K562 (cell line): ENCODE data around the gene GSTM1. TPM values are rescaled to one million over a fixed set of nuclear protein-coding genes. Genes with fewer than 3 reads are reported as not detected.

ENCODE experiments used
- ATAC-seq: fragments of 200-7000 bp; cut with Tn5 transposase; 3 replicates; pipeline ENCODE4 v1.9.1; 2020; ENCODE audit warnings: moderate library complexity
- BruUV-seq: library from RNA; stranded (reverse); fragments of 400-500 nt; replicated peaks from 2 replicates; lab custom pipeline; 2021; lab: Mats Ljungman, UMichigan
- CTCF ChIA-PET: fragments of 300-600 bp; formaldehyde crosslinking; extraction: SDS; loops from one replicate; lab custom pipeline; 2021; ENCODE audit warnings: low intra/inter-chr PET ratio; lab: Yijun Ruan, JAX
- POLR2A ChIA-PET: fragments of 300-600, 350-650 bp; sonication (Branson Sonifier 250); formaldehyde crosslinking; extraction: SDS; loops from one replicate; lab custom pipeline; 2021; ENCODE audit warnings: antibody characterized with exemption, inconsistent platforms; lab: Yijun Ruan, JAX
- DNase-seq, 4 experiments: peaks; one replicate each; pipeline versions ENCODE4 v3.0.0 to v3.0.0-alpha.2; 2011 to 2018; ENCODE audit warnings: low spot score in 3 of 4, mixed read lengths in 3 of 4; ENCODE audit errors: extremely low read depth in 1 of 4
- FAIRE-seq: peaks from 2 replicates; lab custom pipeline; 2011; peaks lifted over from hg19 to GRCh38; lab: Jason Lieb, UNC
- H2AFZ ChIP-seq: 2 replicates; pipeline ENCODE4 v1.6.0; 2011; ENCODE audit warnings: low read depth, low read length, control low read depth, inconsistent platforms
- H3K27ac ChIP-seq: fragments of 200-600 bp; 3 replicates; pipeline ENCODE4 v1.8.0; 2011; ENCODE audit warnings: low read depth, mild to moderate bottlenecking, control low read depth, inconsistent platforms, low read length, moderate library complexity, mixed read lengths; ENCODE audit errors: extremely low read depth
- H3K27me3 ChIP-seq, 2 experiments: fragments of 300-600 bp in 1 of 2; 2 replicates in 1 of 2; 3 replicates in 1 of 2; pipeline versions ENCODE4 v1.6.0 to v1.8.0; 2011; ENCODE audit warnings: inconsistent platforms in 2 of 2, low read length in 2 of 2, mild to moderate bottlenecking in 1 of 2, mixed read lengths in 1 of 2, moderate library complexity in 1 of 2; ENCODE audit not compliant: control insufficient read depth in 2 of 2, insufficient read depth in 2 of 2
- H3K36me3 ChIP-seq: fragments of 300-600 bp; 3 replicates; pipeline ENCODE4 v1.8.0; 2011; ENCODE audit warnings: mild to moderate bottlenecking, low read length, inconsistent platforms; ENCODE audit not compliant: control insufficient read depth, insufficient read depth
- H3K4me1 ChIP-seq, 2 experiments: fragments of 200-600 bp in 1 of 2; replicated peaks in 1 of 2; 2 replicates in 1 of 2; 3 replicates in 1 of 2; pipeline versions ENCODE4 v1.5.1 to v1.8.0; 2011; ENCODE audit warnings: inconsistent platforms in 2 of 2, low read length in 2 of 2, mild to moderate bottlenecking in 1 of 2, mixed read lengths in 1 of 2, moderate library complexity in 1 of 2; ENCODE audit not compliant: control insufficient read depth in 2 of 2, insufficient read depth in 2 of 2
- H3K4me2 ChIP-seq: 2 replicates; pipeline ENCODE4 v1.6.1; 2011; ENCODE audit warnings: low read length, control low read depth, inconsistent platforms, mixed read lengths; ENCODE audit not compliant: insufficient read depth
- H3K4me3 ChIP-seq: fragments of 200-600 bp; sonication (generic), shearing (Covaris generic); 2 replicates; pipeline ENCODE4 v1.5.1; 2016; ENCODE audit warnings: control low read depth, inconsistent platforms
- H3K79me2 ChIP-seq: fragments of 200-600 bp; 3 replicates; pipeline ENCODE4 v1.8.0; 2011; ENCODE audit warnings: low read length, inconsistent platforms; ENCODE audit not compliant: control insufficient read depth, insufficient read depth
- H3K9ac ChIP-seq, 2 experiments: 2 replicates each; pipeline versions ENCODE4 v1.6.0 to v1.6.1; 2011; ENCODE audit warnings: low read depth in 2 of 2, low read length in 2 of 2, control low read depth in 1 of 2, inconsistent platforms in 1 of 2, mild to moderate bottlenecking in 1 of 2, mixed read lengths in 1 of 2; ENCODE audit not compliant: insufficient read depth in 1 of 2
- H3K9me1 ChIP-seq: one replicate; pipeline ENCODE4 v1.6.0; 2011; ENCODE audit warnings: inconsistent platforms, mild to moderate bottlenecking, low read length, moderate library complexity; ENCODE audit not compliant: control insufficient read depth, insufficient read depth
- H3K9me3 ChIP-seq: replicated peaks from 2 replicates; pipeline ENCODE4 v1.5.1; 2011; ENCODE audit warnings: low read depth, low read length, inconsistent platforms; ENCODE audit not compliant: control insufficient read depth, insufficient read depth
- H4K20me1 ChIP-seq: replicated peaks from 2 replicates; pipeline ENCODE4 v1.6.1; 2011; ENCODE audit warnings: low read length, inconsistent platforms, mixed read lengths; ENCODE audit not compliant: control insufficient read depth, insufficient read depth
- HDAC2 ChIP-seq: fragments of 450-650 bp; IDR thresholded peaks from 2 replicates; pipeline ENCODE4 v1.6.1; 2016; ENCODE audit warnings: mild to moderate bottlenecking
- KLF10 ChIP-seq: fragments of 250-450 bp; sonication (Bioruptor Pico); IDR thresholded peaks from 2 replicates; pipeline ENCODE4 v1.6.1; 2021; ENCODE audit warnings: matching md5 sums
- L3MBTL2 ChIP-seq: fragments of 450-650 bp; IDR thresholded peaks from 2 replicates; pipeline ENCODE4 v1.6.1; 2016; ENCODE audit warnings: mild to moderate bottlenecking, moderate library complexity
- MED1 ChIP-seq: sonication (generic); formaldehyde crosslinking; IDR thresholded peaks from 2 replicates; pipeline ENCODE4 v1.8.1; 2023; ENCODE audit warnings: missing genetic modification reagents, borderline replicate concordance
- PHF8 ChIP-seq: fragments of 200-600 bp; sonication (generic); IDR thresholded peaks from 2 replicates; pipeline ENCODE4 v1.6.1; 2012; ENCODE audit warnings: mixed run types, mild to moderate bottlenecking, inconsistent platforms, low read length, moderate library complexity, borderline replicate concordance
- PTRF ChIP-seq: fragments of 450-650 bp; IDR thresholded peaks from 2 replicates; pipeline ENCODE4 v1.6.1; 2016; ENCODE audit warnings: mild to moderate bottlenecking, missing genetic modification characterization, missing compliant biosample characterization
- SAFB2 ChIP-seq: fragments of 200-400 bp; formaldehyde crosslinking; IDR thresholded peaks from 2 replicates; pipeline ENCODE4 v1.6.1; 2018; ENCODE audit warnings: borderline replicate concordance, low read length, low read depth, moderate library complexity; ENCODE audit not compliant: severe bottlenecking
- SMARCA4 ChIP-seq: fragments of 450-650 bp; IDR thresholded peaks from 2 replicates; pipeline ENCODE4 v1.6.1; 2016
- TFAM ChIP-seq: fragments of 250-450 bp; sonication (Bioruptor Pico); conservative IDR thresholded peaks from 2 replicates; pipeline ENCODE4 v1.5.0; 2021; ENCODE audit warnings: mild to moderate bottlenecking, moderate library complexity
- ZBTB5 ChIP-seq: fragments of 450-650 bp; IDR thresholded peaks from 2 replicates; pipeline ENCODE4 v1.6.1; 2017; ENCODE audit warnings: antibody characterized with exemption
- ZC3H11A ChIP-seq: IDR thresholded peaks from 2 replicates; pipeline ENCODE4 v1.6.1; 2012; ENCODE audit warnings: low read depth, low read length, improper control_type of control experiment
- ZSCAN29 ChIP-seq: fragments of 450-650 bp; IDR thresholded peaks from 2 replicates; pipeline ENCODE4 v1.6.1; 2017
- WGBS: fragments of 100-300 bp; shearing (Covaris generic); methylation state at CpG from one replicate; pipeline ENCODE4 v1.1.6; 2016; ENCODE audit warnings: low coverage, mixed read lengths; ENCODE audit not compliant: insufficient coverage; ENCODE audit errors: missing lambda C conversion rate; 5-methylcytosine and 5-hydroxymethylcytosine counted together
- in situ Hi-C: fragments of 300-500 bp; cut with MboI; formaldehyde crosslinking; loops from 4 replicates; pipeline ENCODE4 v1.15.0; 2018; ENCODE audit warnings: inconsistent platforms, mixed read lengths
- intact Hi-C: fragments of 100-400 bp; cut with micrococcal nuclease; formaldehyde crosslinking; loops from 2 replicates; pipeline ENCODE4 v1.14.2; 2022
- polyA plus RNA-seq, 8 experiments: library from polyadenylated mRNA; depleted of rRNA in 4 of 8; stranded (reverse) in 5 of 8; unstranded in 3 of 8; fragments of >200 nt; fragmentation: Nextera tagmentation in 2 of 8; fragmentation: Illumina TruSeq in 1 of 8; extraction: Ambion mirVana in 2 of 8; extraction: Trizol in 1 of 8; gene quantifications; 2 replicates each; pipeline versions ENCODE4 v1.2.1 to v1.2.3, GENCODE V29; 2011 to 2014; ENCODE audit warnings: inconsistent platforms in 1 of 8, missing spikeins in 1 of 8
- total RNA-seq, 7 experiments: library from RNA; depleted of rRNA in 6 of 7; stranded (reverse); fragments of >200 nt in 6 of 7; fragmentation: Illumina TruSeq in 2 of 7; extraction: Trizol in 2 of 7; gene quantifications; 2 replicates each; pipeline versions ENCODE4 v1.2.1 to v1.2.3, GENCODE V29; 2011 to 2021; ENCODE audit warnings: low replicate concordance in 1 of 7
- TF ChIP-seq, protein P1 (sequence below): fragments of 250-450 bp; sonication (Bioruptor Pico); IDR thresholded peaks from 2 replicates; pipeline ENCODE4 v1.8.0; 2022; ENCODE audit warnings: moderate library complexity, mild to moderate bottlenecking, inconsistent platforms
- TF ChIP-seq, protein P2 (sequence below): fragments of 250-450 bp; sonication (Bioruptor Pico); IDR thresholded peaks from 2 replicates; pipeline ENCODE4 v1.8.0; 2021; ENCODE audit warnings: mild to moderate bottlenecking, moderate library complexity

The GSTM1 gene
- total and polyA plus RNA-seq, 9 of the 15 experiments (the other 6 are each of a cell fraction or from before 2014, with no cell fraction given), result not detected

DNA sequence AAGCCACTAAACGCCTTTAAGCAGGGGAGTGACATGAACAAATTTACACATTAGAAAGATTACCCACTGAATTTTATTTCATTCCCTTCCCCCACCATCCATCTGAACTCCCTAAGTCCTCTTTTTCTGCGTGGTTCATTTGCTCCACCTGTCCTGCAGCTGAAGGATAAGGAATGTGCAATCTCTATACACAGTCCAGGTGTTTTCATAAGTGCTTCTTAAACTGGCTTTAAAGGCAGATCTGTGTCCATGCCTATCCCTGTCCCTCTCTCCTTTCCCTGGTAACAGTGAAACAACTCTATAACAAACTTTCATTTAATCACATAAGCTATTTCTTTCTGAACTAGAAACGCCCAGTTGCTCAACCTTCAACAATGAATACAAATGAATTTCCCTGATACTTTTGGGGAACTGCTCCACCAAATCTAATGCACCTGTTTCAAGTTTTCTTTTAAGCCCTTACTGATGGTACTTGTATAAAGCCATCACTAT lies 44.8 kb downstream of the GSTM1 start:
- no peak overlapping the region for H3K4me3 ChIP-seq
- in situ Hi-C loops, result no loop called here
- FAIRE-seq (no peak), DNase-seq (no peak)
- H3K9me1 ChIP-seq, result no peaks in the 10 kb centered on the region
- no peak overlapping the region for H2AFZ ChIP-seq
- H3K36me3 ChIP-seq, result no peaks in the 10 kb centered on the region
- WGBS, result 0% methylated on average over 3 of the region's 3 CpGs
- intact Hi-C loops, result no loop called here
- H4K20me1 ChIP-seq, result no peaks in the 10 kb centered on the region
- H3K9me3 ChIP-seq, result no peaks in the 10 kb centered on the region
- H3K4me2 ChIP-seq, result no peak overlapping the region
- POLR2A ChIA-PET, result no interaction called here
- peaks cover 3 to 19% of the 10 kb centered on the region in 2 experiments; a peak in 3 of 5 replicates for H3K27me3 ChIP-seq
- H3K27ac ChIP-seq, result no peak overlapping the region
- no peak for TF ChIP-seq HDAC2
- no peak for TF ChIP-seq SAFB2
- TF ChIP-seq, protein P1, sequence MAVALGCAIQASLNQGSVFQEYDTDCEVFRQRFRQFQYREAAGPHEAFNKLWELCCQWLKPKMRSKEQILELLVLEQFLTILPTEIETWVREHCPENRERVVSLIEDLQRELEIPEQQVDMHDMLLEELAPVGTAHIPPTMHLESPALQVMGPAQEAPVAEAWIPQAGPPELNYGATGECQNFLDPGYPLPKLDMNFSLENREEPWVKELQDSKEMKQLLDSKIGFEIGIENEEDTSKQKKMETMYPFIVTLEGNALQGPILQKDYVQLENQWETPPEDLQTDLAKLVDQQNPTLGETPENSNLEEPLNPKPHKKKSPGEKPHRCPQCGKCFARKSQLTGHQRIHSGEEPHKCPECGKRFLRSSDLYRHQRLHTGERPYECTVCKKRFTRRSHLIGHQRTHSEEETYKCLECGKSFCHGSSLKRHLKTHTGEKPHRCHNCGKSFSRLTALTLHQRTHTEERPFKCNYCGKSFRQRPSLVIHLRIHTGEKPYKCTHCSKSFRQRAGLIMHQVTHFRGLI (CRISPR knock-in tag), result no peak
- TF ChIP-seq ZC3H11A, result no peak
- TF ChIP-seq, protein P2, sequence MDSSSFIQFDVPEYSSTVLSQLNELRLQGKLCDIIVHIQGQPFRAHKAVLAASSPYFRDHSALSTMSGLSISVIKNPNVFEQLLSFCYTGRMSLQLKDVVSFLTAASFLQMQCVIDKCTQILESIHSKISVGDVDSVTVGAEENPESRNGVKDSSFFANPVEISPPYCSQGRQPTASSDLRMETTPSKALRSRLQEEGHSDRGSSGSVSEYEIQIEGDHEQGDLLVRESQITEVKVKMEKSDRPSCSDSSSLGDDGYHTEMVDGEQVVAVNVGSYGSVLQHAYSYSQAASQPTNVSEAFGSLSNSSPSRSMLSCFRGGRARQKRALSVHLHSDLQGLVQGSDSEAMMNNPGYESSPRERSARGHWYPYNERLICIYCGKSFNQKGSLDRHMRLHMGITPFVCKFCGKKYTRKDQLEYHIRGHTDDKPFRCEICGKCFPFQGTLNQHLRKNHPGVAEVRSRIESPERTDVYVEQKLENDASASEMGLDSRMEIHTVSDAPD (CRISPR knock-in tag), result no peak
- TF ChIP-seq MED1 (CRISPR knock-in tag), result no peak
- TF ChIP-seq PTRF (tag), result no peak
- TF ChIP-seq TFAM (CRISPR knock-in tag), result no peak
- no peak for TF ChIP-seq ZSCAN29
- no peak for TF ChIP-seq PHF8
- no peak for TF ChIP-seq KLF10 (CRISPR knock-in tag)
- TF ChIP-seq SMARCA4, result no peak
- TF ChIP-seq ZBTB5, result no peak
- TF ChIP-seq L3MBTL2, result no peak
- TF ChIP-seq, all 486 proteins: peak for 0
- H3K9ac ChIP-seq, result no peak overlapping the region
- no peaks in the 10 kb centered on the region for H3K4me1 ChIP-seq
- BruUV-seq, result no TSS peak
- no peaks in the 10 kb centered on the region for H3K79me2 ChIP-seq
- no peak for ATAC-seq
- CTCF ChIA-PET, result no interaction called here
